Panc1 (cell line): ENCODE data around the gene CLPSL2. TPM values are rescaled to one million over a fixed set of nuclear protein-coding genes. Genes with fewer than 3 reads are reported as not detected.

Experiments used
- ATAC-seq: fragments of 200-7000 bp; cut with Tn5 transposase; 2 replicates; pipeline ENCODE4 v1.9.1; 2020; ENCODE audit warnings: mild to moderate bottlenecking, moderate library complexity
- BruUV-seq: library from RNA; stranded (reverse); fragments of 400-500 nt; replicated peaks from 2 replicates; lab custom pipeline; 2021; lab: Mats Ljungman, UMichigan
- CTCF ChIA-PET: fragments of 300-600 bp; sonication (Branson Sonifier 250); formaldehyde crosslinking; loops from one replicate; lab custom pipeline; 2022; ENCODE audit warnings: antibody characterized with exemption; lab: Charles Lee
- POLR2A ChIA-PET: fragments of 300-600 bp; sonication (Branson Sonifier 250); formaldehyde crosslinking; loops from one replicate; lab custom pipeline; 2022; ENCODE audit warnings: antibody characterized with exemption; lab: Charles Lee
- DNase-seq: peaks from one replicate; pipeline ENCODE4 v3.0.0-alpha.2; 2010; ENCODE audit warnings: low read depth, low spot score
- H3K27ac ChIP-seq: 2 replicates; pipeline ENCODE4 v1.5.1; 2011; ENCODE audit warnings: mild to moderate bottlenecking, low read length, inconsistent platforms
- H3K27me3 ChIP-seq: fragments of 200-500 bp; sonication (Bioruptor generic); 2 replicates; pipeline ENCODE4 v1.6.0; 2014; ENCODE audit warnings: low read length, inconsistent platforms; ENCODE audit not compliant: control insufficient read depth, insufficient read depth
- H3K36me3 ChIP-seq: fragments of 200-500 bp; sonication (Bioruptor generic); 2 replicates; pipeline ENCODE4 v1.5.1; 2014; ENCODE audit warnings: inconsistent platforms, mild to moderate bottlenecking, low read length, moderate library complexity; ENCODE audit not compliant: control insufficient read depth, insufficient read depth
- H3K4me1 ChIP-seq: 2 replicates; pipeline ENCODE4 v1.5.1; 2011; ENCODE audit warnings: inconsistent platforms, mild to moderate bottlenecking, low read length, moderate library complexity; ENCODE audit not compliant: control insufficient read depth, insufficient read depth
- H3K4me3 ChIP-seq, 2 experiments: 2 replicates each; pipeline ENCODE4 v1.5.1; 2011 to 2012; ENCODE audit warnings: low read depth in 2 of 2, low read length in 2 of 2, mild to moderate bottlenecking in 2 of 2, inconsistent platforms in 1 of 2, moderate library complexity in 1 of 2
- H3K9me3 ChIP-seq: fragments of 200-500 bp; sonication (Bioruptor generic); 2 replicates; pipeline ENCODE4 v1.5.1; 2014; ENCODE audit warnings: low read depth, mild to moderate bottlenecking, inconsistent platforms, low read length, moderate library complexity; ENCODE audit not compliant: control insufficient read depth, insufficient read depth
- POLR2AphosphoS5 ChIP-seq: IDR thresholded peaks from 2 replicates; pipeline ENCODE4 v1.6.1; 2012; ENCODE audit warnings: mild to moderate bottlenecking, low read depth, low read length, moderate library complexity
- REST ChIP-seq, 2 experiments: IDR thresholded peaks; 2 replicates each; pipeline ENCODE4 v1.6.1; 2011 to 2012; ENCODE audit warnings: low read depth in 2 of 2, control low read depth in 1 of 2, low read length in 1 of 2, mild to moderate bottlenecking in 1 of 2, moderate library complexity in 1 of 2; ENCODE audit not compliant: insufficient read depth in 1 of 2
- SIN3A ChIP-seq: IDR thresholded peaks from 2 replicates; pipeline ENCODE4 v1.6.1; 2012; ENCODE audit warnings: low read depth, mild to moderate bottlenecking, low read length, moderate library complexity, borderline replicate concordance; ENCODE audit not compliant: insufficient read depth
- TCF7L2 ChIP-seq: IDR thresholded peaks from 2 replicates; pipeline ENCODE4 v1.6.1; 2011; ENCODE audit warnings: mild to moderate bottlenecking, low read depth, low read length, inconsistent platforms
- in situ Hi-C: cut with HindIII; loops from 2 replicates; pipeline ENCODE4 v1.10.0; 2016; ENCODE audit warnings: low sequenced_read_pairs, low pct_unique_long_range_greater_than_20kb
- intact Hi-C: fragments of 100-400 bp; cut with micrococcal nuclease; formaldehyde crosslinking; loops from one replicate; pipeline ENCODE4 v1.10.0; 2022; ENCODE audit not compliant: unreplicated experiment
- total RNA-seq: library from RNA; stranded (reverse); gene quantifications from one replicate; pipeline ENCODE4 v1.2.1, GENCODE V29; 2021; ENCODE audit not compliant: unreplicated experiment
- TF ChIP-seq, protein P1 (sequence below): fragments of 450-650 bp; IDR thresholded peaks from 2 replicates; pipeline ENCODE4 v1.5.1; 2017; ENCODE audit warnings: mild to moderate bottlenecking

The CLPSL2 gene
- total RNA-seq, 1 experiment from 2014 or later: 0.57 TPM

DNA sequence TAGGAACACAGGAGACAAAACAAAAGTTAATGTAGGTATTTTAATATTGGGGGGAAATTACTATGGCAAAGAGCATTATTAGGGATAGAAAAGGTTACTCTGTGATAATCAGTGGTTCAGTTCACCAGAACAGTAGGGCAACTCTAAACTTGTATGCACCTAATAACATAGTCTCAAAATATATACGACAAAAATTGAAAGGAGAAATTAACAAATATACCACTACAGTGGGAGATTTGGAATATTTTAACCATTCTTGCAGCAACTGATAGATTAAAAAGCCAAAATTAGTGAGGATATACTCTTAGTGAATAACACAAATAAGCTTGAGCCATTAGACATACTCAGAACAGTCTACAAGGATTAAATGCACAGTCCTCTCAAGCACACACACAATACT is 28.5 kb upstream of the CLPSL2 start:
- Histone ChIP-seq H3K9me3 (no peaks in the 10 kb centered on the region), H3K4me1 (no peaks in the 10 kb centered on the region), H3K36me3 (no peaks in the 10 kb centered on the region), H3K27ac (no peak overlapping the region), H3K27me3 (0 out of 2 replicates have a peak, but pooled peaks cover 2% of the 10 kb centered on the region), H3K4me3 (no peak overlapping the region)
- ChIA-PET CTCF (no interaction called here), POLR2A (no interaction called here)
- TF ChIP-seq REST (IDR thresholded peaks at IDR 0.05; ENCODE audit: insufficient read depth in 1 of 2, low read depth in 2 of 2, low read length in 1 of 2): no peak
- no peak for TF ChIP-seq POLR2AphosphoS5
- no peak for TF ChIP-seq SIN3A
- TF ChIP-seq, protein P1, sequence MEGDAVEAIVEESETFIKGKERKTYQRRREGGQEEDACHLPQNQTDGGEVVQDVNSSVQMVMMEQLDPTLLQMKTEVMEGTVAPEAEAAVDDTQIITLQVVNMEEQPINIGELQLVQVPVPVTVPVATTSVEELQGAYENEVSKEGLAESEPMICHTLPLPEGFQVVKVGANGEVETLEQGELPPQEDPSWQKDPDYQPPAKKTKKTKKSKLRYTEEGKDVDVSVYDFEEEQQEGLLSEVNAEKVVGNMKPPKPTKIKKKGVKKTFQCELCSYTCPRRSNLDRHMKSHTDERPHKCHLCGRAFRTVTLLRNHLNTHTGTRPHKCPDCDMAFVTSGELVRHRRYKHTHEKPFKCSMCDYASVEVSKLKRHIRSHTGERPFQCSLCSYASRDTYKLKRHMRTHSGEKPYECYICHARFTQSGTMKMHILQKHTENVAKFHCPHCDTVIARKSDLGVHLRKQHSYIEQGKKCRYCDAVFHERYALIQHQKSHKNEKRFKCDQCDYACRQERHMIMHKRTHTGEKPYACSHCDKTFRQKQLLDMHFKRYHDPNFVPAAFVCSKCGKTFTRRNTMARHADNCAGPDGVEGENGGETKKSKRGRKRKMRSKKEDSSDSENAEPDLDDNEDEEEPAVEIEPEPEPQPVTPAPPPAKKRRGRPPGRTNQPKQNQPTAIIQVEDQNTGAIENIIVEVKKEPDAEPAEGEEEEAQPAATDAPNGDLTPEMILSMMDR: no peak
- TF ChIP-seq TCF7L2: no peak
- no TSS peak for BruUV-seq
- in situ Hi-C loops (no loop called here), intact Hi-C loops (no loop called here)
- DNase-seq: no peak
- no peak for ATAC-seq

DNA sequence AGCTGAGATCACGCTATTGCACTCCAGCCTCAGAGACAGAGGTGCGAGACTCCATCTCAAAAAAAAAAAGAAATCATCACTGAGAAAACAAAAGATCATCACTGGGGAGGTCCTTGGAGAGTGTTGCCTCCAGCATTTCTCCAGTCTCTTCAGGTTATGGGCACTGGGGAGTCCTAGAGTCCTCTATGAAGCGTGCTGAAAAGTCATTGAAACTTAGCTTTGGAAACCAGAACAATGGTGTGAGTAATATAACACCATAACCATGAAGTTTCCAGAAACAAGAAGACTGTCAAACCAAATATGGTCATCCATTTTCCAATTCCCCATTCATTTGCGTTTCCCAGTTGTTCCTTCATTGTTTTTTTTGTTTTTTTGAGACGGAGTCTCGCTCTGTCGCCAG is 25.8 kb upstream of the CLPSL2 start:
- Histone ChIP-seq H3K27me3 (0 out of 2 replicates have a peak, but pooled peaks cover 2% of the 10 kb centered on the region), H3K4me1 (no peaks in the 10 kb centered on the region), H3K27ac (no peak overlapping the region), H3K9me3 (no peaks in the 10 kb centered on the region), H3K36me3 (no peaks in the 10 kb centered on the region), H3K4me3 (no peak overlapping the region)
- ChIA-PET CTCF (interaction anchor here (0.5 kb wide), 1 partner anchor 229 kb away, joined by 3 read pairs; no protein-coding TSS in a partner anchor), POLR2A (no interaction called here)
- in situ Hi-C loops: no loop called here
- TF ChIP-seq, protein P1: no peak
- TF ChIP-seq POLR2AphosphoS5 (no peak), SIN3A (no peak), REST (IDR thresholded peaks at IDR 0.05; ENCODE audit: insufficient read depth in 1 of 2, low read depth in 2 of 2, low read length in 1 of 2) (no peak), TCF7L2 (no peak)
- intact Hi-C loops: no loop called here
- no TSS peak for BruUV-seq
- no peak for DNase-seq
- ATAC-seq: no peak
